Activated T-helper 1 cell treated with anti-CD3 and anti-CD28 coated beads, Interleukin-12 subunit alpha, Interleukin-12 subunit beta, Interleukin-2, Interleukin-4 antibody, amounts not matched to agents 30 ng/mL and 10 ng/mL and 1 ng/mL, durations not matched to agents 14 hours and 24 hours and 36 hours (primary cell): ENCODE data around the gene ANKRD63. TPM values are rescaled to one million over a fixed set of nuclear protein-coding genes. Genes with fewer than 3 reads are reported as not detected.

Experiments used
- DNase-seq: peaks from one replicate; pipeline ENCODE4 v3.0.0; 2021; ENCODE audit warnings: low spot score
- H3K27ac Mint-ChIP-seq: one replicate; pipeline ENCODE4 v1.8.0; 2021; ENCODE audit warnings: mild to moderate bottlenecking, mixed read lengths
- H3K27me3 Mint-ChIP-seq: one replicate; pipeline ENCODE4 v1.8.0; 2022; ENCODE audit warnings: mild to moderate bottlenecking, moderate library complexity, mixed read lengths; ENCODE audit not compliant: insufficient read depth
- H3K36me3 Mint-ChIP-seq: one replicate; pipeline ENCODE4 v1.8.0; 2021; ENCODE audit warnings: low read depth, mixed read lengths
- H3K4me1 Mint-ChIP-seq: one replicate; pipeline ENCODE4 v1.8.0; 2021; ENCODE audit warnings: low read depth, mixed read lengths
- H3K4me3 Mint-ChIP-seq: one replicate; pipeline ENCODE4 v1.8.0; 2021; ENCODE audit warnings: mild to moderate bottlenecking, moderate library complexity, mixed read lengths
- H3K9me3 Mint-ChIP-seq: one replicate; pipeline ENCODE4 v1.8.0; 2021; ENCODE audit warnings: mixed read lengths
- intact Hi-C: fragments of 100-400 bp; cut with micrococcal nuclease; formaldehyde crosslinking; loops from one replicate; pipeline ENCODE4 v1.15.1; 2024
- total RNA-seq: library from RNA; stranded (reverse); gene quantifications from 2 replicates; pipeline ENCODE4 v1.2.3, GENCODE V29; 2022

Gene ANKRD63
- total RNA-seq, 1 donor from 2014 or later = not detected

DNA sequence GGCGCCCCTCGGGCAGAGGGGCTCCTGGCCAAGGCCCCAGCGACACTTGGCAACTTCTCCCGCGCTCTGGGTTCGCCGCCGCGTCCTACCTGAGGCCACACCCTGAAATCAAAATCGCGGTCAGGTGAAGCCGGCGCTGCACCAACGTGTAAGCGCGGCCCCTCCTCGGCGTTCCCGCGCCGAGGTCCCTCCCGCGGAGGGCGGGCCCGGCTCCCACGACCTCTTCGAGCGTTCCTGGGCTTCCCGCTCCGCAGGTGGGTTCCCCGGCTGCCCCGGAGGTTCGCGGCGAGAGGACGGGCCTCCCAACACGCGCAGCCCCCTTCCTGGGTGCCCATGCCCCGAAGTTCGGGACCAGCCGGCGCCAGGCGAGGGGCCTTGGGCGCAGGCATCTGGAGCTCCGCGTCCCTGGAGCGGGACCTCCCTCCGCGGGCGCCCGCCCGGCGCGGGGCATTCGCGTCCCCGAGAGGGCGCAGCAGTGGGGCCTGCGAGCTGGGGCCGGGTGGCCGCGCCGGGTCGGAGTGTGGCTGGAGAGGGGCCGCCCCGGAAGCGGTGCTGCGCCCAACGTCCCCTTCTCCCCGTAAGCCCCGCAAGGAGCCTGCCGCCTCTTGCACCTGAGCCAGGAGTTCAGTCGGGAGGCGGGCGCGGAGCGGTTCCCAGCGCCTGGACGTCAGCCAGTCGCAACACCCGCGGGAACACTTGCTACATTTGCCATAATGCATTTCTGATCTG, 30.3 kb downstream of the ANKRD63 start:
- no peaks in the 10 kb centered on the region for H3K36me3 Mint-ChIP-seq
- H3K27ac Mint-ChIP-seq = no peak overlapping the region
- intact Hi-C loops = no loop called here
- DNase-seq = no peak
- peaks cover 35% of the 10 kb centered on the region for H3K27me3 Mint-ChIP-seq
- H3K9me3 Mint-ChIP-seq = no peaks in the 10 kb centered on the region
- peak overlapping the region; percentile 77 for H3K4me3 Mint-ChIP-seq
- peaks cover 5% of the 10 kb centered on the region for H3K4me1 Mint-ChIP-seq

DNA sequence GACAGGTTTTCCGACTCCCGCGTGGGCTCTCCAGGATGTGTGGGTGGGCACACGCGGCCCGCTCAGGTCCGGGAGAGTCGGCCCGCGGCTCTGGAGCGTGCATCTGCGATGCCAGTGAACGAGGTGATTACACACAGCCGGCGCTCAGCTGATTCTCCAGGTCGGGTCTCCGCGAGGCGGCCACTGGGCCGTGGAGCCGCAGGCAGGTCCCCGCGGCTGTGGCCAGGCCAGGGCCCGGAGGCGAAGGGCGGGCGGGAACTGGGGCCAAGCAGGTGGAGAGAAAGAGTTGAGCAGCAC, 30.8 kb downstream of the ANKRD63 start:
- DNase-seq = no peak
- peaks cover 37% of the 10 kb centered on the region for H3K27me3 Mint-ChIP-seq
- no peak overlapping the region for H3K27ac Mint-ChIP-seq
- H3K36me3 Mint-ChIP-seq = no peaks in the 10 kb centered on the region
- peaks cover 5% of the 10 kb centered on the region for H3K4me1 Mint-ChIP-seq
- no peaks in the 10 kb centered on the region for H3K9me3 Mint-ChIP-seq
- H3K4me3 Mint-ChIP-seq = no peak overlapping the region
- intact Hi-C loops = no loop called here

DNA sequence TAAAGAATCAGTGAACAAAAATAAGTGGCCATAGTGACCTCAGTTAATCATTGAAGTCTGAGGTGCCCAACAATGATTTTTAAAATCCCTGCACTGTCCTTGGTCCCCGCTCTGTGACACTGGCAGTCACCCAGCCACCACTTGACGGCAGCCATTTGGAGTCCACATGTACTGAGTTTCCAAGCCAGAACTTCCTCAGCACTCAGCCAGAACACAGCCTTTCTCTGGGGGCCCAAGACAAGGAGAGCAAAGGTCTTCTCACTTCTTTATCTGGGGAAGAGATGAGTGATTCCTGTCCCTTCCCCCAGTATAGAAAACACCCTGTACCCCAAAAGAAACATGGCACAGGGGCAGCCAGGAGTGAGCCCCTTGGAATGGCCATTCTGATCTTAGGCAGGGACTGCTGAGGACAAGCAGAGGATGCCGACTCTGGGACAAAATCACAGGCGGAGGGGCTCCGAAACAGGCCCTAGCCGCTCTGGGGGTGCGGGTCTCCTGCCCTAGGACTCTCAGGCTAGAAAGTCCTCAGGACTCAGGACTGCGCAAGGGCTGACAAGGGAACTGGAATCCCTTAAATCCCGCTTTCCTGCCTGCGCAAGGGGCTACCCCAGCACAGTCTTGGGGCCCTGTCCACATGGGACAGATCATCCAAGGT, 31.3 kb downstream of the ANKRD63 start:
- H3K4me3 Mint-ChIP-seq = peak overlapping the region; percentile 56
- DNase-seq = no peak
- H3K4me1 Mint-ChIP-seq = peaks cover 5% of the 10 kb centered on the region
- no peaks in the 10 kb centered on the region for H3K9me3 Mint-ChIP-seq
- intact Hi-C loops = no loop called here
- no peaks in the 10 kb centered on the region for H3K36me3 Mint-ChIP-seq
- peaks cover 37% of the 10 kb centered on the region for H3K27me3 Mint-ChIP-seq
- H3K27ac Mint-ChIP-seq = no peak overlapping the region

DNA sequence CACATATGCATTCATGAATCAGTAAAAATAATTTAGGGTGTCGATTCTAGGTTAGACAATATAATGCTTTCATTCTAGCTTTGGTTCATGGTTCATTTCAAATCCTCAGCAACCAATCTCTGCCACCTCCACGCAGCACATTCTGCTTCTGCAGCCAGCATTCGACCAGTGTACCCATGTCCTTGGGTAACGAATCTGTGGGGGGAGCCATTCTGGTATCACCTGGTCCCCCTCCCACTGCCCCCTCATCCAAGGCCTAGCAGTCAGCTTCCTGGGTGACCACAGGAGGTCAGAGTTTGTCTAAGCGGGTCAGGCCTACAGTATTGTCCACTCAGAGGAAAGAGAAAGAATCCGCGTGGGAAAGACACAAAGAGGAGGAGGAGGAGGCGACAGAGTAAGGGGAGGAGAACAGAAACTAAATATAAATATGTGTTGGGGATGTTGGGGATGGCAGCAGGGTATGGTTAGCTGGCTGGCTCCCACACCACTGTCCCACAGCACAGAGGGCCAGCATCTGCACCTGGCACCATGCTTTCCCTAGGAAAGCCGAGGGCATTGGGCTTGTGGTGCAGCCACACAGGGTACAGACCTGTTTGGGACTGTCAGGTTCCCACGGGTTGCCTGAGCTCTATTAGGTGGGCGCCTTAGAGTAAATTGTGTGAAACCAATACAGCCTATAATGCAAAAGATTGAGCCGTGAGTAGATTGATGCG, 31.9 kb downstream of the ANKRD63 start:
- intact Hi-C loops = no loop called here
- no peak for DNase-seq
- no peaks in the 10 kb centered on the region for H3K36me3 Mint-ChIP-seq
- no peaks in the 10 kb centered on the region for H3K9me3 Mint-ChIP-seq
- peak overlapping the region; percentile 56 for H3K4me3 Mint-ChIP-seq
- peaks cover 5% of the 10 kb centered on the region for H3K4me1 Mint-ChIP-seq
- peaks cover 37% of the 10 kb centered on the region for H3K27me3 Mint-ChIP-seq
- H3K27ac Mint-ChIP-seq = no peak overlapping the region

DNA sequence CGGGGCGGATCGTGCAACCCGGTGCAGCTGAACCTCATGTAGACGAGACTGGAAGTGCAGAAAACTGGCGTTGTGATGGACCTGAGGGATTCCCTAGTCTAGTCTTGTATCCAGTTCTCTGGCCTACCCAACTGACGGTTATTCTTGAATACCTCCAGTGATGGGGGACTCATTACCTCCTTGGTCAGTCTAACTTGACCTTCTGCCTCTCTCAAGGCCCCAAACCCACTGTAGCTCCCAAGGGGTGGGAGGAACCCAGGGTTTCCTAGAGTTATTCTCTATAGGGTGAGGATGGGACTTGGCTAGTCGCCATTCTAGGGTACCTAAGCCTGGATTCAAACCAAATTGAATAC, 32.6 kb downstream of the ANKRD63 start:
- intact Hi-C loops = no loop called here
- H3K36me3 Mint-ChIP-seq = no peaks in the 10 kb centered on the region
- H3K9me3 Mint-ChIP-seq = no peaks in the 10 kb centered on the region
- no peak for DNase-seq
- peaks cover 5% of the 10 kb centered on the region for H3K4me1 Mint-ChIP-seq
- no peak overlapping the region for H3K4me3 Mint-ChIP-seq
- H3K27ac Mint-ChIP-seq = no peak overlapping the region
- H3K27me3 Mint-ChIP-seq = peaks cover 39% of the 10 kb centered on the region

DNA sequence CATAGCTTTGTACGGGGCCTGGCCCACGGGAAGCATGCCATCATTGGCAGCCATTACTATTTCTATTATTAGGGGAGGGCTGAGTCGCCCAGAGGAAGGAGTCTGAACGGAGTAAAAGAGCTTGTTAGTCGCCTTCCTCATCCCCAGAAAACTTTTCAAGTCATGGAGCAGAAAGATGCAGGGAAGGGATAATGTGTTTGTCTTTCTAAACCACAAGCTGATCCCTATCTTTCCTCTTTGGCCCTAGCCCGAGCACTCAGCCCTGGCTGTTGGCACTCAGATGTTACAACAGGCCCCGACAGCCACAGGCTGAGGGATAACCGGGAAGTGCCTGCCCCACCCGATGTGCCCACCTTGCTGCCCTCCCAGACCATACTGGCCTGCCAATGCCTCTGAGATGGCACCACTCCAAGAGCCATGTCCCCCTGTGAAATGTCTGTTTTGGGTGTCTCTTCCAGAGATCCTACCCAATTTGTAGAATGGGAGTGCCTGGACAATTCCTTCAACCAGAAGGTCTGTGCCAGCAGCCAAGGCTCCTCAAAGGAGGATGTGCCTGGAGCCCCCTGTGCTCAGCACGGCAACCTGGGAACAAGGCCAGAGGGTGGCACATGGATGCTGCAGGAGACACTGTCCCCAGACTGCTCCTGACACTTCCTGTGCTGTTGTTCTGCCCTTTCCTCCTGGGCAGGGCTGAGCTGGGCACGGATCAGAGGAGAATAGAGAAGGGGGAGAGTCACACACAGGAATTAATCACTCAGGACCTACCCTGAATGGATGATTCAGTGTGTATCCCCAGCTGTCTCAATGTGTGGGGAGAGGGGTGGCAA, 33.2 kb downstream of the ANKRD63 start:
- no peaks in the 10 kb centered on the region for H3K36me3 Mint-ChIP-seq
- no peak overlapping the region for H3K4me3 Mint-ChIP-seq
- intact Hi-C loops = no loop called here
- no peaks in the 10 kb centered on the region for H3K9me3 Mint-ChIP-seq
- H3K27me3 Mint-ChIP-seq = peaks cover 35% of the 10 kb centered on the region
- no peak for DNase-seq
- H3K27ac Mint-ChIP-seq = no peak overlapping the region
- H3K4me1 Mint-ChIP-seq = peaks cover 5% of the 10 kb centered on the region

DNA sequence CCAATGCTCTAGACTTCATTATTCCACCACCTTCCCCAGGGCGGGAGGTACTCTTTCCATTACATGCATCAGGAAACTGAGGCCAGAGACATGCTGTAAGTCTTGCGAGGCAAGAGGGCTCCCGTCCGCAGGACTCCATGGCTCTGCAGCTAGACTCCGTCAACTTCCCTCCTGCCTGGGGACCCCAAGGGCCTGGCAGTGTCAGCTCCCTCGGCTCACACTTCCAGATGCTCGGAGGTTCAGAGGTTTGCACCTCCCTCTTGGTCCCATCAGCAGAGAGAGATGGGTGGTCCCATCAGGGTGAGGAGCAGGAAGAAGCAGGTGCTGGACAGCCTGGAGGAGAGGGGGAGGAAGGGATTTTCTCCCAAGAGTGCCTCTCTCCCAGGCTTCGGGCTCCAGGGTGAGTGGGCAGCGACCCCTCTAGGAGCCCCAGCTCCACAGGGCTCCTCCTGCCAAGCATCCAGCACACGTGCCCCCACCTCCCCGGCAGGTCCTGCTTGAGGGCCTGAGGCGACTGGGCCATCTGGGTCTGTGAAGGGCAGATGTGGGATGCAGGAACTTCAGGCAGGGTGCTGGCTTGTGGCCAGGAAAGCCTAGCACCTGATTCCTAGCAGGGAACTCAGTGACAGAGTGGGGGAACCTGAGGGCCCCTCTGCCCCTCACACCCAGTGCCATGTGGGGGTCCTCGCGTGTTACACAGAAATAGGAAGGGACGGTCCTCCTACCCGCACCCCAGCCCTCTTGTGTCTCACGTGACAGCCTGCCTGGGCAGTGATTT, 34.7 kb downstream of the ANKRD63 start:
- Mint-ChIP-seq H3K4me3 (no peak overlapping the region), H3K27ac (no peak overlapping the region), H3K4me1 (peaks cover 7% of the 10 kb centered on the region), H3K36me3 (no peaks in the 10 kb centered on the region), H3K27me3 (peaks cover 21% of the 10 kb centered on the region), H3K9me3 (no peaks in the 10 kb centered on the region)
- no peak for DNase-seq
- intact Hi-C loops = no loop called here

DNA sequence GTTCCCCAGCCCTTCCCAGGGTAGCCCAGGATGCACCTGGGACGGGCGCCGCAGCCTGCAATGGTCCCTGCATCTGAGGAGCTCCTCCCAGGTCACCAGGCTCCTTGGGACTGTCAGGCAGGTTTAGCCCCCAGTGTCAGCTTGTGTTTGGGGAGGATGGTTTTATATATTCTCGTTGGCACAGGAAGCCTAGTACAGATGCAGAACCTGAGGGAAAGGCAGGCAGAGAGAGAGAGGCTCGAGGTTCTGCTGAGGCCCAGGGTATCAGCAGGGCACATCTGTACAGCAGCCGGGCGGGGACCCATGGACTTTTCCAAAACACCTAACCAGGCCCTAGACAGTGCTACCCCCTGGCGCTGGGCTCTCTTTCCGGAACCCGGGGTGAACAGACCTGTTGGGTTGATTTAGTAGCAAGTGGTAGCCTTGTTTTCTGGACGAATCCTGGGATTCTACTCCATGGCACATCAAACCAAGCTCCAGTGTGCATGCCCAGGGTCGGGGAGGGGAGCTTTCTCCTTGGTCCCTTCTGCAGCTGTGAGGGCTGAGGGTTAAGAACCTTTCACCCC, 35.4 kb downstream of the ANKRD63 start:
- DNase-seq = no peak
- H3K27me3 Mint-ChIP-seq = peaks cover 17% of the 10 kb centered on the region
- intact Hi-C loops = no loop called here
- H3K4me1 Mint-ChIP-seq = peaks cover 4% of the 10 kb centered on the region
- H3K36me3 Mint-ChIP-seq = no peaks in the 10 kb centered on the region
- H3K9me3 Mint-ChIP-seq = no peaks in the 10 kb centered on the region
- H3K4me3 Mint-ChIP-seq = no peak overlapping the region
- no peak overlapping the region for H3K27ac Mint-ChIP-seq

DNA sequence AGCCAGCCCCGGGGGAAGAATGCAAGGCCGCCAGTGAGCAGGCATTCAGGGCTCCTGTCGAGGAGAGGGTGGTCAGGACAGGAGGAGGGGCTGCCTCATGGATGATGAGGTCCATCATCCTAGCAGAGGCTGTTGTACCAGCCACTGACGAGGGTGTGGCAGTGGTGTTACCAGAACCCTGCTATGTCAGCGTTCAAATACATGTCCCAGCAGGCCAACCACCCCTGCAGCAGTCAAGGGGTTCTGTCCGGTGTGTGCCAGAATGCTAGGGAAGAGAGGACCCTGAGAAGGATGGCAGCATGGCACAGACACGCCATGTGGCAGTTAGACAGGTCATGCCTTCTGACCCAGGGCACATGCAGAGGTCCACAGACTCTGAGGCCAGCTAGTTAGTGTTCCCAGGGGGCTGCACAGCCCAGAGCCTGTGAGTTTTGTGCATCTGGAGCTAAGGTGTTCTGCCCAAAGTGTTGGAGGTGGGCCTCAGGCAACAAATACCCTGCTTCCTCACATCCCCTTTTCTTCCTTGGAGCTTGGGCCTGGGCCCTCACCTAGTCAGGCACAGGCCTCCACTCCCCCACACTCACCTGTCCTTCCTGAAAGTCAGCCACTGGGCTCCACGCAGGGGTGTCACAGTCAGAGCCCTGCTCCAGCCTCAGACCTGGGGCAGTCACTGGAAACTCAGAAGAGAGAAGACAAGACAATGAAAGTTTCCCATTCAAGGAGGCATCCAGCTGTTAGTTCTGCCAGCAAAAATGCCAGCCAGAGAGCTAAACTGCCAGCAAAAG, 36.2 kb downstream of the ANKRD63 start:
- Mint-ChIP-seq H3K36me3 (no peaks in the 10 kb centered on the region), H3K4me1 (peaks cover 4% of the 10 kb centered on the region), H3K9me3 (no peaks in the 10 kb centered on the region), H3K27ac (no peak overlapping the region), H3K27me3 (peaks cover 14% of the 10 kb centered on the region), H3K4me3 (no peak overlapping the region)
- intact Hi-C loops = no loop called here
- DNase-seq = no peak

DNA sequence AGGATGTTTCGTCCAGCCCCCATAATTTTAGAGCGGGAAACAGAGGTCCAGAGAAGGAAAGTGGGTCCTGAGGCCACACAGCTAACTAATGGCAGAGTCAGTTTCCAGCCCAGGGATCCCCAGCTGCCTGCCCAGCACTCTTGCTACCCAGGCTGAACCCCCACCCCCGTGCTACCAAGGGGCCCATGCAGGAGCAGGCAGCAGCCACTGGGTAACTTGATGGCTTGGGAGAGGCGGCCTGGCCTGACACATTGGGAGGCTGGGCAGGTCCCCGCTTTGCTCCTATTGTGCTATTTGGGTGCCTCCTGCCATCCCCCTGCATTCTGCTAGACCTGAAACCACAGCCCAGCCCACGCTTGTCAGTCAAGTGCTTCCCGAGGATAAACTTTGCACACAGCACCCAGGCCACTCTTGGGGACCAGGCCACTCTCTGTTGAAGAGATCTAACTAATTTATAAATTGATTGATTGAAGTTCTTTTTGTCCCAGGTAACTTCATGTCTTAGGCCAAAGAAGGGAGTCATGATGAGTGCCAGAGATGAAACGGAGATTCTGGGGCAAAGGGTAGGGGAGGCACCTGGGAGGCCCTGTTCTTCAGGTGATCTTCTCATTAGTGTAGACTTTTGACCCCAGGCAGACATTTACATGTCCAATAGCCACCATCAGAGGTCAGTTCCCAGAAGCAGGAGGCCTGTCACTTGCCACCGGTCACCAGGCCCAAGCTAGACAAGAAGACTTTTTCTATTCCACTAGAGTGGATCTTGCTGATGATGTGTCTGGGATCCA, 37.0 kb downstream of the ANKRD63 start:
- intact Hi-C loops = no loop called here
- no peak for DNase-seq
- Mint-ChIP-seq H3K27me3 (peaks cover 6% of the 10 kb centered on the region), H3K9me3 (no peaks in the 10 kb centered on the region), H3K27ac (no peak overlapping the region), H3K4me3 (no peak overlapping the region), H3K4me1 (peaks cover 4% of the 10 kb centered on the region), H3K36me3 (no peaks in the 10 kb centered on the region)

DNA sequence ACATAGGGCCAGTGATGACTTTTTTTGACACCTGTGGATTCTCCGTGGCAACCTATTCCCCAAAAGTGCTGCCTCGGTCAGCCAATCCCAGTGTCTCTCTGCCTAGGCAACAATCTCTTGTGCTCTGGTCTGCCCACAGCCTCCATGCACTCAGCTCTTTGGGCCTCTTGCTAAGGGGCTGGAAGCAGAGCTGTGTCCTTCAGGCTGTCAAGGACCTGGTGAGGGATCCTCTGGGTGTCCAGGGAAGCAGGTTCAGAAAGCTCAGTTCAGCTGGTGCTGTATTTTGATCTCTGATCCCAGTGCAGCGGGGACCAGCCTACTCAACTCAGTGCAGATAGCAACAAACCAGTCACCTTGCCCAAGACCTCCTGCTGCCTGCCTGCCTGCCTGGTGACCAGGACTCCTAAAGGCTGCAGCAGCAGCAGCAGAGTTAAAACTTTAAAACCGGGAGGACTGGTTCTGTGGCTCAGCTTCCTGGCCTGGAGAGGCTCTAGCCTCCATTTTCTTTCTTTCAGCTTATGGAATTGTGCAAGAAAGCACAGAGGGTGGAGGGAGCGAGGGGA, 37.8 kb downstream of the ANKRD63 start:
- Mint-ChIP-seq H3K27ac (no peak overlapping the region), H3K4me3 (no peak overlapping the region), H3K27me3 (peaks cover 7% of the 10 kb centered on the region), H3K4me1 (peaks cover 4% of the 10 kb centered on the region), H3K9me3 (no peaks in the 10 kb centered on the region), H3K36me3 (no peaks in the 10 kb centered on the region)
- no peak for DNase-seq
- intact Hi-C loops = no loop called here
